Dendritic cell treated with granulocyte-macrophage colony-stimulating factor and Interleukin-4, amounts not matched to agents 40 ng/mL and 50 ng/mL, for 4 days (primary cell): ENCODE results near the gene SAPCD2.

Experiments used
- H3K27ac Mint-ChIP-seq: one replicate; pipeline ENCODE4 v1.8.0; 2022; ENCODE audit warnings: mild to moderate bottlenecking, mixed read lengths
- H3K27me3 Mint-ChIP-seq: one replicate; pipeline ENCODE4 v1.8.0; 2022; ENCODE audit warnings: mild to moderate bottlenecking, mixed read lengths
- H3K36me3 Mint-ChIP-seq: one replicate; pipeline ENCODE4 v1.8.0; 2022; ENCODE audit warnings: low read depth, mixed read lengths
- H3K4me1 Mint-ChIP-seq: one replicate; pipeline ENCODE4 v1.8.0; 2022; ENCODE audit warnings: low read depth, mixed read lengths
- H3K4me3 Mint-ChIP-seq: one replicate; pipeline ENCODE4 v1.8.0; 2022; ENCODE audit warnings: mild to moderate bottlenecking, moderate library complexity, mixed read lengths
- H3K9me3 Mint-ChIP-seq: one replicate; pipeline ENCODE4 v1.8.0; 2022; ENCODE audit warnings: mixed read lengths
- intact Hi-C: fragments of 100-400 bp; cut with micrococcal nuclease; formaldehyde crosslinking; loops from one replicate; pipeline ENCODE4 v1.15.0; 2022

The SAPCD2 gene

GRCh38 chr9:137046088-137046787 lies 24.1 kb downstream of the SAPCD2 start, which contains the start of gene NPDC1:
TSS of gene NPDC1 (minus strand) at chr9:137046177. CDS start at chr9:137045989, 188 bp downstream.
- no peak within 1 kb of the TSS for H3K27ac Mint-ChIP-seq
- peaks cover 21% of the 10 kb centered on the region for H3K4me1 Mint-ChIP-seq
- H3K27me3 Mint-ChIP-seq, result peaks cover 88% of the 10 kb centered on the region

GRCh38 chr9:137045294-137046087 lies 24.9 kb downstream of the SAPCD2 start:
- H3K9me3 Mint-ChIP-seq, result no peaks in the 10 kb centered on the region
- no peak overlapping the region for H3K27ac Mint-ChIP-seq
- intact Hi-C loops, result loop anchor here (2.0 to 5.0 kb wide), 2 partner anchors 19 to 182 kb away; partner anchors contain the start of genes CYSRT1 and RNF224

More at GRCh38 chr9:137046088-137046787, 24.1 kb downstream of the SAPCD2 start, which contains the start of gene NPDC1:
- no peaks in the 10 kb centered on the region for H3K9me3 Mint-ChIP-seq
- H3K4me3 Mint-ChIP-seq, result peak within 1 kb of the TSS; percentile 65
- intact Hi-C loops, result loop anchor here (2.0 to 5.0 kb wide), 2 partner anchors 19 to 181 kb away; partner anchors contain the start of genes CYSRT1 and RNF224
- no peaks in the 10 kb centered on the region for H3K36me3 Mint-ChIP-seq

GRCh38 chr9:137044502-137045177 lies 25.7 kb downstream of the SAPCD2 start:
- Mint-ChIP-seq H3K27ac (no peak overlapping the region), H3K27me3 (peaks cover 76% of the 10 kb centered on the region), H3K4me1 (peaks cover 21% of the 10 kb centered on the region), H3K4me3 (no peak overlapping the region), H3K9me3 (no peaks in the 10 kb centered on the region), H3K36me3 (no peaks in the 10 kb centered on the region)
- intact Hi-C loops, result loop anchor here (5.0 kb wide), 1 partner anchor 183 kb away; the partner anchor contains the start of genes CYSRT1 and RNF224

More at GRCh38 chr9:137045294-137046087, 24.9 kb downstream of the SAPCD2 start:
- Mint-ChIP-seq H3K27me3 (peaks cover 83% of the 10 kb centered on the region), H3K4me3 (peak overlapping the region; percentile 65), H3K4me1 (peaks cover 21% of the 10 kb centered on the region), H3K36me3 (no peaks in the 10 kb centered on the region)

DNA sequence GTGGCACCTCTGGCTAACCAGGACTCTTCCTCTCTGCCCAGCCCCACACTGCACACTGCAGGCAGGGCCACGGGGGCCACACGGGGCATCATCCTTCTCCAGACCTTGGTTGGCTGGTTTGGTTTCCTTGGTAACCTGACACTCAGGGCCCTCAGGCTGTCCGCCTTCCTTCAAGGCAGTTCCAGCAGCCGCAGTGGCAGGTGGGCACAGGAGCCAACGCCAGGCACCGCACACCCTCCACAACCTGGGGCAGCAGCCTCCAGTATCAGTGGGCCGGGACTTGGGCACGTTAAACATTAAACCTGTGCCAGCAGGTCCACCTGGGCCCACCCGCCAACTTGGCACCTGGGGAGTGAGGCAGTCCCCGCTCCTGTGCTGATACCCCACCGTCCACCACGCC lies 26.3 kb downstream of the SAPCD2 start:
- H3K36me3 Mint-ChIP-seq, result peaks cover under 1% of the 10 kb centered on the region
- no peak overlapping the region for H3K27ac Mint-ChIP-seq

DNA sequence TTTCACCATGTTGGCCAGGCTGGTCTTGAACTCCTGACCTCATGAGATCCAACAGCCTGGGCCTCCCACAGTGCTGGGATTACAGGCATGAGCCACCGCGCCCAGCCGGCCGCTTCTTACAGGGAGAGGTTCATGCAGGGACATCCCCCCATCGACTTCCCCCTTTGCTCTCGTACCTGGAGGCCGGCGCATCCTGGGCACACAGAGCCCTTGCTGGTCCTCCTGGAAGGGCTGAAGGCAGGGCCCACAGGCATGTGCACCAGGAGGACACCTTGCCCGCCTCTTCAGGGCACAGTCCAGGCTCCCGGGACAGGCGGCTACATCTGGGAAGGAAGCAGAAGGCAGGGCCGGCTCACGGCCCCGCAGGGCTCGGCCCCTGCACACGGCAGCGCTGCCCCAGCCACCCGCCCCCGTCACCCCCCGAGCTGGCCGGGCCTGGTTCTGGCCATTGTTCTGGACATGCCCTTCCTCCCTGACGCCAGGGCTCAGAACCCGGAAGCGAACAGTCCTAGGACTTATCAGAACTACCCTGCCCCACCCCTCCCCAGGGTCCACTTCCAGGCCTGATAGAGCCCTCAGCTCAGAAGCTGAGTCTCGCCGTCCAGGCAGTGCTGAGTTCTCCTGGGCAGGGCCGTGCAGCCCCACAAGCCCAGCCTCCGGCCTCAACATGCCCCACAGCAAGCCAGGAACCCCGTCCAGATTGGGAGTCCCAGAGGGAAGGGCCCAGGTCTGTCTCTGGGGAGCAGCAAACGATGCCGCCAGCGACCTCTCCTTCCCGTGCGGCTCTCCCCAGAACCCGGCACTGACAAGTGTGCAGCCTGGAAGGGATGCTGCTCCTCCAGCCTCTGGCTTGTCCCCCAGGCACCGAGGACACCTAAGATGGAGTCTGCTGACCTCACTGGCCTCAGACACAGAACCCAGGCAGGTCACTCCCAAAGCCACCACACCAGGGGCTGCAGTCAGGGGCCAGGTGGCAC lies 27.3 kb downstream of the SAPCD2 start:
- intact Hi-C loops, result no loop called here
- Mint-ChIP-seq H3K4me1 (peaks cover 27% of the 10 kb centered on the region), H3K9me3 (no peaks in the 10 kb centered on the region), H3K4me3 (no peak overlapping the region), H3K27me3 (peaks cover 66% of the 10 kb centered on the region), H3K27ac (no peak overlapping the region), H3K36me3 (peaks cover 11% of the 10 kb centered on the region)

More for the DNA sequence above, 26.3 kb downstream of the SAPCD2 start:
- intact Hi-C loops, result no loop called here
- Mint-ChIP-seq H3K27me3 (peaks cover 73% of the 10 kb centered on the region), H3K9me3 (no peaks in the 10 kb centered on the region), H3K4me1 (peaks cover 21% of the 10 kb centered on the region), H3K4me3 (no peak overlapping the region)

DNA sequence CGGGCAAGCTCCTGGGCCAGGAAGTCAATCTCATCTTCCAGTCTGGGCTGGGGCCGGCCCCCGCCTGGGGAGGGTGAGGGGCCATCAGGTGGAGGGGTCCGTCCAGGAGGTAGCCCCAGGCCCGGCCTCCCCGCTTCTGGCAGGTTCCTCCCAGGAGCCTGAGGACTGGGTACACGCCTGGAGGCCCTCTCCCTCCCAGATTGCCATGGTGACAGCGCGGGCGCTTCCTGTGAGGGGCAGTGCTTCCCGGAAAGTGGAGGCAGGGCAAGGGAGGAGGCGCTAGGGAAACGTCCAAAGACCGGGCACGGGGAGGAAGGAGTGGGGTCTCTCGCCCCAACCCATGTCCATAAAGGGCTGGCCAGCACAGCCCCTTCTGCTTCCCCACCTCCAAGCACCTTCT lies 29.2 kb downstream of the SAPCD2 start:
- no peaks in the 10 kb centered on the region for H3K9me3 Mint-ChIP-seq
- no peak overlapping the region for H3K4me3 Mint-ChIP-seq
- intact Hi-C loops, result no loop called here
- H3K27ac Mint-ChIP-seq, result no peak overlapping the region
- peaks cover 34% of the 10 kb centered on the region for H3K4me1 Mint-ChIP-seq
- peaks cover 47% of the 10 kb centered on the region for H3K27me3 Mint-ChIP-seq
- H3K36me3 Mint-ChIP-seq, result peaks cover 30% of the 10 kb centered on the region

DNA sequence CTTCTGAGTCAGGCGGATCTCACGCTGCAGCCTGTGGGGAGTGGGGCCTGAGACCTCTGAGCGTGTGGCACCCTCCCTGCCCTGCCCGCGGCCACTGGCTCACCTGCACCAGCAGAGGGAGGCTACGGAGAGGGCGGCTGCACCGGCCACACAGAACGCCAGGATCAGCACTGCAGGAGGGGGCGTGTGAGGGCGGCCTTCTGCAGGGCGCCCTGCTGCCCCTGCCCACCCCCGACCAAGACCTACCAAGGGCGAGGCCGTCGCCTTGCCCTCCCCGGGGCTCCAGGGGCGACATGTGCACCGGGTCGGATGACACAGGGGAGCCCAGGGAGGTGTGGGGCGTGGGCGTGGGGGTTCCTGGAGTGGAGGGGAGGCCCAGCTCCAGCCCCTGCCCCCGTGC lies 29.8 kb downstream of the SAPCD2 start:
- H3K4me1 Mint-ChIP-seq, result peaks cover 39% of the 10 kb centered on the region
- H3K4me3 Mint-ChIP-seq, result no peak overlapping the region
- H3K36me3 Mint-ChIP-seq, result peaks cover 35% of the 10 kb centered on the region
- peaks cover 44% of the 10 kb centered on the region for H3K27me3 Mint-ChIP-seq
- no peak overlapping the region for H3K27ac Mint-ChIP-seq
- intact Hi-C loops, result no loop called here
- H3K9me3 Mint-ChIP-seq, result no peaks in the 10 kb centered on the region

DNA sequence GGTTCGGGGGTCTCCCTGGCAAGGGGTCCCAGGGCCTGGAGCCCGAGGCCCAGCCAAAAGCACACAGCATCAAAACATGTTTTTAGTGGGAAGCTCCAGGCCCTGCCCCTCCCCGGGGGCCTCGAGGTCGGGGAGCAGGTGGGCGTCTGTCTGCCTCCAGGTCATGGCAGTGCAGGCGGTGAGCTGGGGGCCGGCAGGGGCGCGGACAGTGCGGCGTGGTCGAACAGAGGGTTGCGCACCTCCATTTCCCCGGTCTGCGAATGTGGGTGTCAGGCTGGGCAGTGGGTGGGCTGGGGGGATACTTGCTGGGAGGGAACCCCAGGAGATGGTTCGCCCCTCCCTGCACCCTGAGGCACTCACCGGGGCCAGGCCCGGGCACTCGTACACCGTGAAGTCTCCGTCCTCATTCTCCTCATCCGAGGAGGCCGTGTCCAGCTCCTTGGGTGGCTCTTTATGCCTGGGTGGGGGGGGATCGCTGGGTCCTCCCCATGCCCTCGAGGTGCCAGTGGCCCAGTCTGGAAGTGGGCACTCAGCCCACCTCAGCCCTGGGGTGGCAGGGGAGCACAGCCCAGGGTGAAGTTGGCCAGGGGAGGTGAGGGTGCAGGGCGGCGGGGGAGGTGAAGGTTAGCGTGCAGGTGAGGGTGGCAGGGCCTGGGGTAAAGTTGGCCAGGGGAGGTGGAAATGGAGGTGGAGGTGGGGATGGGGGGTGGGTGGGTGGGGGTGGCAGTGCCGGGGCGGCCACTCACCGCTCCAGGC lies 30.6 kb downstream of the SAPCD2 start:
- intact Hi-C loops, result no loop called here
- peaks cover 43% of the 10 kb centered on the region for H3K36me3 Mint-ChIP-seq
- no peak overlapping the region for H3K4me3 Mint-ChIP-seq

DNA sequence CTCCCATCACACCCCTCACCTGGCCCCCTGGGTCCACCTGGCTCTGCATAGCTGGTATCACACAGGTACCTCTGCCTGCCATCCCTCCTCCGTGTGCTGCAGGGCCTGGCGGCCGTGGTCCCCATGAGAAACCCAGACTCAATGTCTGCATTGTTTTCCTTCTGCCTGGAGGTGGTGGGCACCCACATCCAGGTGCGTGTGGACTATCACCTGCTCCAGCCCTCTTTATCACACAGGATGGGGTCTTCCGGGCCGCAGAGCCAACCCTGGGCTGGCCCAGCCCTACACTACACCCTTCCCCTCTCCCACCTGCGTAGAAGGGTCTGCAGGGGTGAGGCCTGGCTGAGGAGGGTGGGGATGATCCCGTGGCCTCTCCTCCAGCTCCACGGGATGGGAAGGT lies 31.4 kb downstream of the SAPCD2 start:
- H3K27ac Mint-ChIP-seq, result no peak overlapping the region
- intact Hi-C loops, result no loop called here
- peaks cover 40% of the 10 kb centered on the region for H3K4me1 Mint-ChIP-seq
- peaks cover 49% of the 10 kb centered on the region for H3K36me3 Mint-ChIP-seq
- no peak overlapping the region for H3K4me3 Mint-ChIP-seq
- H3K9me3 Mint-ChIP-seq, result no peaks in the 10 kb centered on the region
- H3K27me3 Mint-ChIP-seq, result peaks cover 27% of the 10 kb centered on the region

More for the DNA sequence above, 30.6 kb downstream of the SAPCD2 start:
- Mint-ChIP-seq H3K27ac (no peak overlapping the region), H3K4me1 (peaks cover 40% of the 10 kb centered on the region), H3K9me3 (no peaks in the 10 kb centered on the region), H3K27me3 (peaks cover 36% of the 10 kb centered on the region)

DNA sequence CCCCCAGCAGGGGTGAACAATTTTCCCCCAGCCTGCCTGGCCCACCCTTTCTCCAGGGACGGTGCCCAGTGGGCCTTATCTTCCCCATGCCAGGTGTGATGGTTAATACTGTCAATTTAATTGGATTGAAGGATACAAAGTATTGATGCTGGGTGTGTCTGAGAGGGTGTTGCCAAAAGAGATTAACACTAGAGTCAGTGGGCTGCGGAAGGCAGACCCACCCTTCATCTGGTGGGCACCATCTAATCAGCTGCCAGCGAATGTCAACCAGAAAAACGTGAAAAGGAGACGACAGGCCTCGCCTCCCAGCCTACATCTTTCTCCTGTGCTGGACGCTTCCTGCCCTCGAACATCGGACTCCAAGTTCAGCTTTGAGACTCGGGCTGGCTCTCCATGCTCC lies 32.9 kb downstream of the SAPCD2 start:
- no peak overlapping the region for H3K27ac Mint-ChIP-seq
- intact Hi-C loops, result no loop called here

DNA sequence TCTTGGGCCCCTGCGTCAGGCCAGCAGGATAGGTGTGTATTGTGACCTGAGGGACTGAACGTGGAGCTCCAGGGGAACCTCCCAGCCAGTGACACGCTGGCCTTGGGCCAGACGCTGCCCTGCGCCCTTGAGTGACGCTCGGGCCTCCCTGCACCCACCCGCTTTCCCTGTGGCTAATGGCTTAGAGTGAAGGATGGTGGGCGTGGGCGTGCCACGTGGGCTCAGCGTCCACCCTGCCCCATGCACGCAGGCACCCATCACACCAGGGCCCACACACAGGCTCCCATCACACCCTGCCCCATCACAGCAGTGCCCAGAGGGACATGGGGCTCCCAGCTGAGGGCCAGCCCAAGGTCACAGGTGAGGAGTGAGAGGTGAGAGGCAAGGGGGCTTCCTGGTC lies 33.3 kb downstream of the SAPCD2 start:
- Mint-ChIP-seq H3K27ac (no peak overlapping the region), H3K27me3 (peaks cover 11% of the 10 kb centered on the region)
- intact Hi-C loops, result no loop called here

More for the DNA sequence above, 32.9 kb downstream of the SAPCD2 start:
- Mint-ChIP-seq H3K36me3 (peaks cover 61% of the 10 kb centered on the region), H3K4me3 (no peak overlapping the region), H3K4me1 (peaks cover 53% of the 10 kb centered on the region), H3K9me3 (no peaks in the 10 kb centered on the region), H3K27me3 (peaks cover 14% of the 10 kb centered on the region)

GRCh38 chr9:137035937-137036336 lies 34.4 kb downstream of the SAPCD2 start:
- intact Hi-C loops, result loop anchor here (1.0 to 2.0 kb wide), 2 partner anchors 88 to 249 kb away; no protein-coding TSS in a partner anchor
- Mint-ChIP-seq H3K27me3 (peaks cover 5% of the 10 kb centered on the region), H3K36me3 (peaks cover 62% of the 10 kb centered on the region), H3K27ac (no peak overlapping the region), H3K4me3 (no peak overlapping the region), H3K4me1 (peaks cover 67% of the 10 kb centered on the region), H3K9me3 (no peaks in the 10 kb centered on the region)

More for the DNA sequence above, 33.3 kb downstream of the SAPCD2 start:
- Mint-ChIP-seq H3K4me3 (no peak overlapping the region), H3K36me3 (peaks cover 62% of the 10 kb centered on the region), H3K9me3 (no peaks in the 10 kb centered on the region), H3K4me1 (peaks cover 57% of the 10 kb centered on the region)
